HPDE6-E6E7 (cell line): ENCODE measurements around the gene AMIGO1.

Experiments
- DNase-seq: peaks from one replicate; pipeline ENCODE4 v3.0.0; 2011; ENCODE audit warnings: missing footprints; ENCODE audit errors: extremely low spot score

Gene AMIGO1

GRCh38 chr1:109509176-109510134, at the start of gene AMIGO1:
Gene AMIGO1 (minus strand): TSS chr1:109509727. CDS start chr1:109508912, 815 bp downstream.
- peak; percentile 47 for DNase-seq

GRCh38 chr1:109557520-109557919, 48.0 kb upstream of the AMIGO1 start:
- DNase-seq = no peak

GRCh38 chr1:109556563-109556962, 47.0 kb upstream of the AMIGO1 start:
- DNase-seq = no peak

- peak; percentile 94 for DNase-seq
Measured at GRCh38 chr1:109548321-109549267, 39.1 kb upstream of the AMIGO1 start, which contains the start of gene GNAI3. Gene GNAI3 (plus strand): TSS chr1:109548615. CDS start chr1:109548721, 106 bp downstream.

- no peak for DNase-seq
Measured at GRCh38 chr1:109547463-109548320, 38.2 kb upstream of the AMIGO1 start.

- peak; percentile 82 for DNase-seq
Measured at GRCh38 chr1:109546311-109547109, 37.0 kb upstream of the AMIGO1 start.

GRCh38 chr1:109543988-109544735, 34.6 kb upstream of the AMIGO1 start:
- no peak for DNase-seq

GRCh38 chr1:109543283-109543987, 33.9 kb upstream of the AMIGO1 start:
- no peak for DNase-seq

GRCh38 chr1:109542657-109543056, 33.1 kb upstream of the AMIGO1 start:
- no peak for DNase-seq

GRCh38 chr1:109541102-109541501, 31.6 kb upstream of the AMIGO1 start:
- no peak for DNase-seq

GRCh38 chr1:109539676-109540075, 30.1 kb upstream of the AMIGO1 start, which contains the start of gene GPR61:
Gene GPR61 (plus strand): TSS chr1:109539872. CDS start chr1:109543023, 3,151 bp downstream.
- no peak for DNase-seq

GRCh38 chr1:109538827-109539555, 29.5 kb upstream of the AMIGO1 start:
- no peak for DNase-seq

- DNase-seq = no peak
Measured at GRCh38 chr1:109537450-109538178, 28.1 kb upstream of the AMIGO1 start.

GRCh38 chr1:109535971-109536491, 26.5 kb upstream of the AMIGO1 start:
- DNase-seq = no peak

- no peak for DNase-seq
Measured at GRCh38 chr1:109535481-109535880, 26.0 kb upstream of the AMIGO1 start.

- DNase-seq = no peak
Measured at GRCh38 chr1:109534307-109534858, 24.9 kb upstream of the AMIGO1 start.
